ENCODE data around the gene TBCD. TPM values are rescaled to one million over a fixed set of nuclear protein-coding genes. Genes with fewer than 3 reads are reported as not detected.

Gene TBCD
- polyA plus RNA-seq, 1 donor from 2014 or later, result 67.2 TPM

DNA sequence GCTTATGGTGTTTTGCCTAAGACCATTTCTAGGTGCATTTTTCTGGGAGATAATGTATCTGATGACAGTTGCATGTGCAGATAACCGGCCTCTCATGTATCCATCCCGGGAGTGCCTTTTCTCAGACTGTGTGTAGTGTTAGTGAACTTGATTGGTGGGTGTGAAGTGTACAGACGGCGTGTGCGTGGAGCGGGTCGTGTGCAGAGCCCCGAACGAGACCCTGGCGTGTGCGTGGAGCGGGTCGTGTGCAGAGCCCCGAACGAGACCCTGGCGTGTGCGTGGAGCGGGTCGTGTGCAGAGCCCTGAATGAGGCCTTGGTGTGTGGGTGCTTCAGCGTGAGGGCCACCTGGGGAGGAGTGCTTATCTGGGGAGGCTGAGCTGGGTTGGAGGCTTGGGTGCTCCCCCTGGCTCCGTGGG, 116.9 kb downstream of the TBCD start:
- no peak overlapping the region for H3K9ac ChIP-seq (ENCODE audit: low read length)
- peaks cover 6% of the 10 kb centered on the region for H3F3A ChIP-seq (ENCODE audit: insufficient read depth, low read length, poor library complexity, severe bottlenecking)
- H3K27me3 ChIP-seq (ENCODE audit: insufficient read depth, low read depth, low read length), result no peaks in the 10 kb centered on the region
- H3K4me3 ChIP-seq (ENCODE audit: low read length), result no peak overlapping the region
- H2AFZ ChIP-seq (ENCODE audit: low read depth, low read length), result no peak overlapping the region
- no peaks in the 10 kb centered on the region for H4K20me1 ChIP-seq (ENCODE audit: insufficient read depth)
- H3K27ac ChIP-seq (ENCODE audit: low read length), result no peak overlapping the region
- no peaks in the 10 kb centered on the region for H3K79me2 ChIP-seq (replicated peaks; ENCODE audit: insufficient read depth, low read length)
- H3K4me2 ChIP-seq (ENCODE audit: low read length), result no peak overlapping the region
- H3K36me3 ChIP-seq (ENCODE audit: insufficient read depth, low read length), result peaks cover 6% of the 10 kb centered on the region
- H3K9me2 ChIP-seq (ENCODE audit: insufficient read depth, low read length), result no peaks in the 10 kb centered on the region
- TF ChIP-seq, protein P1, sequence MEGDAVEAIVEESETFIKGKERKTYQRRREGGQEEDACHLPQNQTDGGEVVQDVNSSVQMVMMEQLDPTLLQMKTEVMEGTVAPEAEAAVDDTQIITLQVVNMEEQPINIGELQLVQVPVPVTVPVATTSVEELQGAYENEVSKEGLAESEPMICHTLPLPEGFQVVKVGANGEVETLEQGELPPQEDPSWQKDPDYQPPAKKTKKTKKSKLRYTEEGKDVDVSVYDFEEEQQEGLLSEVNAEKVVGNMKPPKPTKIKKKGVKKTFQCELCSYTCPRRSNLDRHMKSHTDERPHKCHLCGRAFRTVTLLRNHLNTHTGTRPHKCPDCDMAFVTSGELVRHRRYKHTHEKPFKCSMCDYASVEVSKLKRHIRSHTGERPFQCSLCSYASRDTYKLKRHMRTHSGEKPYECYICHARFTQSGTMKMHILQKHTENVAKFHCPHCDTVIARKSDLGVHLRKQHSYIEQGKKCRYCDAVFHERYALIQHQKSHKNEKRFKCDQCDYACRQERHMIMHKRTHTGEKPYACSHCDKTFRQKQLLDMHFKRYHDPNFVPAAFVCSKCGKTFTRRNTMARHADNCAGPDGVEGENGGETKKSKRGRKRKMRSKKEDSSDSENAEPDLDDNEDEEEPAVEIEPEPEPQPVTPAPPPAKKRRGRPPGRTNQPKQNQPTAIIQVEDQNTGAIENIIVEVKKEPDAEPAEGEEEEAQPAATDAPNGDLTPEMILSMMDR (IDR thresholded peaks at IDR 0.05; ENCODE audit: poor library complexity, severe bottlenecking), result no peak
- TF ChIP-seq EP300 (conservative IDR thresholded peaks at IDR 0.05; ENCODE audit: poor library complexity, severe bottlenecking), result no peak
- TF ChIP-seq POLR2AphosphoS5 (IDR thresholded peaks at IDR 0.05), result no peak
- no peak for TF ChIP-seq EZH2 (IDR thresholded peaks at IDR 0.05; ENCODE audit: borderline replicate concordance, insufficient read depth, low read length, poor library complexity, severe bottlenecking)
- no peak for TF ChIP-seq RAD21 (conservative IDR thresholded peaks at IDR 0.05)
- TF ChIP-seq SMC3 (conservative IDR thresholded peaks at IDR 0.05; ENCODE audit: poor library complexity), result no peak
- TF ChIP-seq, protein P2, sequence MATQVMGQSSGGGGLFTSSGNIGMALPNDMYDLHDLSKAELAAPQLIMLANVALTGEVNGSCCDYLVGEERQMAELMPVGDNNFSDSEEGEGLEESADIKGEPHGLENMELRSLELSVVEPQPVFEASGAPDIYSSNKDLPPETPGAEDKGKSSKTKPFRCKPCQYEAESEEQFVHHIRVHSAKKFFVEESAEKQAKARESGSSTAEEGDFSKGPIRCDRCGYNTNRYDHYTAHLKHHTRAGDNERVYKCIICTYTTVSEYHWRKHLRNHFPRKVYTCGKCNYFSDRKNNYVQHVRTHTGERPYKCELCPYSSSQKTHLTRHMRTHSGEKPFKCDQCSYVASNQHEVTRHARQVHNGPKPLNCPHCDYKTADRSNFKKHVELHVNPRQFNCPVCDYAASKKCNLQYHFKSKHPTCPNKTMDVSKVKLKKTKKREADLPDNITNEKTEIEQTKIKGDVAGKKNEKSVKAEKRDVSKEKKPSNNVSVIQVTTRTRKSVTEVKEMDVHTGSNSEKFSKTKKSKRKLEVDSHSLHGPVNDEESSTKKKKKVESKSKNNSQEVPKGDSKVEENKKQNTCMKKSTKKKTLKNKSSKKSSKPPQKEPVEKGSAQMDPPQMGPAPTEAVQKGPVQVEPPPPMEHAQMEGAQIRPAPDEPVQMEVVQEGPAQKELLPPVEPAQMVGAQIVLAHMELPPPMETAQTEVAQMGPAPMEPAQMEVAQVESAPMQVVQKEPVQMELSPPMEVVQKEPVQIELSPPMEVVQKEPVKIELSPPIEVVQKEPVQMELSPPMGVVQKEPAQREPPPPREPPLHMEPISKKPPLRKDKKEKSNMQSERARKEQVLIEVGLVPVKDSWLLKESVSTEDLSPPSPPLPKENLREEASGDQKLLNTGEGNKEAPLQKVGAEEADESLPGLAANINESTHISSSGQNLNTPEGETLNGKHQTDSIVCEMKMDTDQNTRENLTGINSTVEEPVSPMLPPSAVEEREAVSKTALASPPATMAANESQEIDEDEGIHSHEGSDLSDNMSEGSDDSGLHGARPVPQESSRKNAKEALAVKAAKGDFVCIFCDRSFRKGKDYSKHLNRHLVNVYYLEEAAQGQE (IDR thresholded peaks at IDR 0.05; ENCODE audit: borderline replicate concordance), result no peak
- no peak for TF ChIP-seq TAF1 (IDR thresholded peaks at IDR 0.05; ENCODE audit: low read depth)
- TF ChIP-seq MXI1 (conservative IDR thresholded peaks at IDR 0.05; ENCODE audit: poor library complexity, severe bottlenecking), result no peak
- no peaks in the 10 kb centered on the region for H3K9me3 ChIP-seq (ENCODE audit: low read length)

DNA sequence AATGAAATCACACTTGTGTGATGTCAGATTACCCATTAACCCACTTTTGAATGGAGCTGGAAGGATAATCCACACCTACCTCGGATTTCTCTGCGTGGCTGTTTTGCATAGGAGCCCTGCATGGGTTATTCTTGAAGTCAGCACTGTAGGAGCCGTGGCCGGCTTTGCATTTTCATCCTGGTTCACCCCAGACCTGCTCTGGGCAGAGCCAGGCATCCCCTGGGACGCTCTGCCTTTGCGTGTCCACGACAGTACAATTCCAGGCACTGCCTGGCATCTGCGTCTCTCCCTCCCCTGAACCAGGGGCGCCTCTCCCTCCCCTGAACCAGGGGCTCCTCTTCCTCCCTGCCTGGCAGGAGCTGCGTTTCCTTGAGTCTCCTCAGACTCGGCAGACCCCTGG, 117.7 kb downstream of the TBCD start:
- Histone ChIP-seq H3K27me3 (ENCODE audit: insufficient read depth, low read depth, low read length) (no peaks in the 10 kb centered on the region), H3K9me3 (ENCODE audit: low read length) (no peaks in the 10 kb centered on the region), H3K4me3 (ENCODE audit: low read length) (no peak overlapping the region), H3K4me2 (ENCODE audit: low read length) (no peak overlapping the region), H3K9ac (ENCODE audit: low read length) (no peak overlapping the region), H3K9me2 (ENCODE audit: insufficient read depth, low read length) (no peaks in the 10 kb centered on the region), H2AFZ (ENCODE audit: low read depth, low read length) (no peak overlapping the region), H3F3A (ENCODE audit: insufficient read depth, low read length, poor library complexity, severe bottlenecking) (no peaks in the 10 kb centered on the region), H3K79me2 (replicated peaks; ENCODE audit: insufficient read depth, low read length) (no peaks in the 10 kb centered on the region), H3K36me3 (ENCODE audit: insufficient read depth, low read length) (peaks cover 6% of the 10 kb centered on the region), H4K20me1 (ENCODE audit: insufficient read depth) (no peaks in the 10 kb centered on the region), H3K27ac (ENCODE audit: low read length) (no peak overlapping the region)
- TF ChIP-seq, protein P1 (IDR thresholded peaks at IDR 0.05; ENCODE audit: poor library complexity, severe bottlenecking), result no peak
- no peak for TF ChIP-seq EP300 (conservative IDR thresholded peaks at IDR 0.05; ENCODE audit: poor library complexity, severe bottlenecking)
- TF ChIP-seq SMC3 (conservative IDR thresholded peaks at IDR 0.05; ENCODE audit: poor library complexity), result no peak
- TF ChIP-seq, protein P2 (IDR thresholded peaks at IDR 0.05; ENCODE audit: borderline replicate concordance), result no peak
- TF ChIP-seq POLR2AphosphoS5 (IDR thresholded peaks at IDR 0.05), result no peak
- TF ChIP-seq MXI1 (conservative IDR thresholded peaks at IDR 0.05; ENCODE audit: poor library complexity, severe bottlenecking), result no peak
- TF ChIP-seq RAD21 (conservative IDR thresholded peaks at IDR 0.05), result no peak
- no peak for TF ChIP-seq EZH2 (IDR thresholded peaks at IDR 0.05; ENCODE audit: borderline replicate concordance, insufficient read depth, low read length, poor library complexity, severe bottlenecking)
- TF ChIP-seq TAF1 (IDR thresholded peaks at IDR 0.05; ENCODE audit: low read depth), result no peak

All from neural cell (in vitro differentiated cells).